ENCODE data around the gene PLEK. TPM values are rescaled to one million over a fixed set of nuclear protein-coding genes. Genes with fewer than 3 reads are reported as not detected.

Gene PLEK
- total RNA-seq, 1 donor = 0.36 TPM

- Histone ChIP-seq H3K4me3 (ENCODE audit: insufficient read depth, low read length) (no peak overlapping the region), H3K27me3 (ENCODE audit: insufficient read depth, low read length) (peaks cover 26% of the 10 kb centered on the region), H3K27ac (ENCODE audit: low read depth, low read length) (no peak overlapping the region), H3K79me2 (ENCODE audit: insufficient read depth, low read length) (no peaks in the 10 kb centered on the region), H2AFZ (ENCODE audit: low read length) (no peak overlapping the region), H4K20me1 (ENCODE audit: insufficient read depth, low read length) (no peaks in the 10 kb centered on the region), H3K4me2 (ENCODE audit: insufficient read depth, low read length) (no peak overlapping the region), H3K36me3 (ENCODE audit: insufficient read depth, low read length) (no peaks in the 10 kb centered on the region), H3K9me3 (ENCODE audit: low read depth, low read length) (no peaks in the 10 kb centered on the region), H3K4me1 (ENCODE audit: insufficient read depth, low read length) (no peaks in the 10 kb centered on the region)
- no peak for DNase-seq (ENCODE audit: insufficient read length, low spot score, missing footprints)
- no peak for TF ChIP-seq CTCF (IDR thresholded peaks at IDR 0.05; ENCODE audit: extremely low read depth, low read depth, low read length)
Measured at GRCh38 chr2:68386365-68386764, 21.3 kb downstream of the PLEK start.

DNA sequence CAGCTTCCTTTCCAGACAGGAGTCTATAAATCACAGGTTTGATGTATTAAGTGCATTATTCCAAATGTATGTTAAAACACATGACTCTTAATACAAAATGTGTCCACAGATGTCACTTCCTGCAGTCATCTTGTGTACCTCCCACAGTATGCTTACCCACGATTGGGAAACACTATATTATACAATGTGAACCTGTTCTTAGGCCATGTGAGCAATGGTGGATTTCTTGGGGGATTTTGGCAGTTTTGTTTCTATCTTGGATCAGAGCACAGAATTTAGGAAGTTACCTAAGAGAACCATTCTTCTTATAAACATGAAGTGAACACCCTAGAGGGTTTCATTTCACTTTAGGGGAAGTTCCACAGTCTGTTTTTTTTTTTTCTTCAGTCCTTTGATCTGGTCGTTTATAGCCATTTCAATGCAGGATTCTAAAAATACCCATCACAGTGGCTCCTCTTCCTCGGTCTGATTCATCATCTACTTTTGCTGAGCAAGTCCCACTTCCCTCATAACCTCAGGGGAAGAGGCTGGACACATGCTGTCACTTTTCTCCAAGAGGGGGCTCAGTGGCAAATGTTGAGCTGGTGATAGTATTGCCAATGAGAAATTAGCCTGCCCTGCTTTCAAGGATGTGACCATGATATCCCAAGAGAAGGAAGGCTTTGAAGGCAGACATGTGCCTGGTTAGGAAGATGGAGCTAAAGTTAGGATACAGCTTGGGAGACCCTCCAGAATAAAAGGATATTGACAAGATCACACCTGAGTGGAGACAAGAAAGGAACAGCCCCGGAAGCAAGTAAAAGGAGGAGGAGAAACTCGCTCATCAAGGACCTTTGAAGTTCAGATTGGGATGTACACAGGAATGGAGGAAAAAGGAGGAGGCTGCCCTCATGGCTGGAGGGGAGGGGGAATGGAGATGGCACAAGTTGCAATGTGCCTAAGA lies 22.6 kb downstream of the PLEK start:
- H4K20me1 ChIP-seq (ENCODE audit: insufficient read depth, low read length) = no peaks in the 10 kb centered on the region
- H3K36me3 ChIP-seq (ENCODE audit: insufficient read depth, low read length) = no peaks in the 10 kb centered on the region
- H3K9me3 ChIP-seq (ENCODE audit: low read depth, low read length) = no peaks in the 10 kb centered on the region
- no peaks in the 10 kb centered on the region for H3K4me1 ChIP-seq (ENCODE audit: insufficient read depth, low read length)
- no peak for TF ChIP-seq CTCF (IDR thresholded peaks at IDR 0.05; ENCODE audit: extremely low read depth, low read depth, low read length)
- H3K27ac ChIP-seq (ENCODE audit: low read depth, low read length) = no peak overlapping the region
- no peak overlapping the region for H2AFZ ChIP-seq (ENCODE audit: low read length)
- no peak overlapping the region for H3K4me2 ChIP-seq (ENCODE audit: insufficient read depth, low read length)
- DNase-seq (ENCODE audit: insufficient read length, low spot score, missing footprints) = no peak
- H3K79me2 ChIP-seq (ENCODE audit: insufficient read depth, low read length) = no peaks in the 10 kb centered on the region
- H3K27me3 ChIP-seq (ENCODE audit: insufficient read depth, low read length) = peaks cover 28% of the 10 kb centered on the region
- no peak overlapping the region for H3K4me3 ChIP-seq (ENCODE audit: insufficient read depth, low read length)

DNA sequence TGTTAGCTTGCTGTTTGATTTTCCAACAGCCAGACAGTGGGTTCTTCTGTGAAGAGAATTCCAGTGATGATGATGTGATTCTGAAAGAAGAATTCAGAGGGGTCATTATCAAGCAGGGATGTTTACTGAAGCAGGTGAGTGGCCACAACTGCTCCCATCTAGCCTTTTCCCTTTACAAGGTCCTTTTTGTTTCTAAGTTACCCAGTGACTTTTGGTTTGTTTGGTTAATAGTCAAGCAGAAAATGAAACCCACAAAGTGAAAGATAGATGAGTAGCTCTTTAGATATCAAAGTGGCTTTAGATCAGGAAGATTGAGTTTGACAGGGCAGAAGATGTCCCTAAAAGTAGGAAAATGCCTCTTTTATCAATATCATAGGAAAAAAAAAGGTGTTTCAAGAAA lies 23.3 kb downstream of the PLEK start:
- H3K9me3 ChIP-seq (ENCODE audit: low read depth, low read length) = no peaks in the 10 kb centered on the region
- H3K27me3 ChIP-seq (ENCODE audit: insufficient read depth, low read length) = peaks cover 31% of the 10 kb centered on the region
- no peaks in the 10 kb centered on the region for H3K36me3 ChIP-seq (ENCODE audit: insufficient read depth, low read length)
- H3K4me2 ChIP-seq (ENCODE audit: insufficient read depth, low read length) = no peak overlapping the region
- H3K4me3 ChIP-seq (ENCODE audit: insufficient read depth, low read length) = no peak overlapping the region
- no peak for TF ChIP-seq CTCF (IDR thresholded peaks at IDR 0.05; ENCODE audit: extremely low read depth, low read depth, low read length)
- no peak overlapping the region for H2AFZ ChIP-seq (ENCODE audit: low read length)
- no peak for DNase-seq (ENCODE audit: insufficient read length, low spot score, missing footprints)
- no peak overlapping the region for H3K27ac ChIP-seq (ENCODE audit: low read depth, low read length)
- H3K79me2 ChIP-seq (ENCODE audit: insufficient read depth, low read length) = no peaks in the 10 kb centered on the region
- no peaks in the 10 kb centered on the region for H3K4me1 ChIP-seq (ENCODE audit: insufficient read depth, low read length)
- no peaks in the 10 kb centered on the region for H4K20me1 ChIP-seq (ENCODE audit: insufficient read depth, low read length)

DNA sequence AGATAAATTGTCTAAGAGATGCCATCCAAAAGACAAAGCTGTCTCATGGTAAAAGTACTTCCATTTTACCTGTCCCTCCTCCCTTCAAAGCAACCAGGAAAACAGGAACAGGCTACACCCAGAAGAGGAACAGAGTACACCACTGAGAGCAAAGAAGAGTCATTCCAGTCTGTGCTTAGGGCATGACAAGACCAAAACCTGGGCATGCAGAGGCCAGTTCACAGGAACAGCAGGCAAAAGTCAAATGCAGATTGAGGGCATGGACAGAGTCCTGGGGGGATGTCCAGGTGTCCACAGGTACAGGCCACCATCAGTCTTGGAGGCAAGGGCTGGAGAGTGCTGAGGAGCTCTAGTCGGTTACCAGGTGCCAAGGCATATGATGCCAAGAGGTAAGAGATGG lies 23.7 kb downstream of the PLEK start:
- no peaks in the 10 kb centered on the region for H3K36me3 ChIP-seq (ENCODE audit: insufficient read depth, low read length)
- H3K4me3 ChIP-seq (ENCODE audit: insufficient read depth, low read length) = no peak overlapping the region
- H3K4me2 ChIP-seq (ENCODE audit: insufficient read depth, low read length) = no peak overlapping the region
- peaks cover 31% of the 10 kb centered on the region for H3K27me3 ChIP-seq (ENCODE audit: insufficient read depth, low read length)
- H2AFZ ChIP-seq (ENCODE audit: low read length) = no peak overlapping the region
- H3K27ac ChIP-seq (ENCODE audit: low read depth, low read length) = no peak overlapping the region
- no peaks in the 10 kb centered on the region for H3K79me2 ChIP-seq (ENCODE audit: insufficient read depth, low read length)
- H3K9me3 ChIP-seq (ENCODE audit: low read depth, low read length) = no peaks in the 10 kb centered on the region
- no peak for DNase-seq (ENCODE audit: insufficient read length, low spot score, missing footprints)
- no peak for TF ChIP-seq CTCF (IDR thresholded peaks at IDR 0.05; ENCODE audit: extremely low read depth, low read depth, low read length)
- H3K4me1 ChIP-seq (ENCODE audit: insufficient read depth, low read length) = no peaks in the 10 kb centered on the region
- no peaks in the 10 kb centered on the region for H4K20me1 ChIP-seq (ENCODE audit: insufficient read depth, low read length)
